Measurements from ENCODE around the gene TEX29.

TEX29 gene

GRCh38 chr13:111392486-111392885 lies 72.0 kb downstream of the TEX29 start:
- DNase-seq (ENCODE audit: low read depth): no peak

GRCh38 chr13:111393221-111393790 lies 72.9 kb downstream of the TEX29 start:
- no peak for DNase-seq (ENCODE audit: low read depth)
